Smooth muscle cell (in vitro differentiated cells): ENCODE data around the gene KIAA0040. TPM values are rescaled to one million over a fixed set of nuclear protein-coding genes. Genes with fewer than 3 reads are reported as not detected.

Experiments used
- DNase-seq: peaks from one replicate; lab custom pipeline; 2025; ENCODE audit not compliant: unreplicated experiment; lab: John Stamatoyannopoulos, UW
- H2AFZ ChIP-seq: fragments of 200-600 bp; sonication (generic); 2 replicates; pipeline ENCODE4 v1.6.0; 2016; ENCODE audit warnings: antibody characterized with exemption, low read depth, mild to moderate bottlenecking
- H3F3A ChIP-seq: fragments of 200-600 bp; sonication (generic); 2 replicates; pipeline ENCODE4 v1.6.0; 2017; ENCODE audit warnings: antibody characterized with exemption, low read depth
- H3K27ac ChIP-seq: fragments of 200-600 bp; sonication (generic); 2 replicates; pipeline ENCODE4 v1.5.1; 2016; ENCODE audit warnings: low read depth, mild to moderate bottlenecking
- H3K27me3 ChIP-seq: fragments of 200-600 bp; sonication (generic); 2 replicates; pipeline ENCODE4 v1.6.1; 2016; ENCODE audit warnings: low read depth, mild to moderate bottlenecking
- H3K36me3 ChIP-seq: fragments of 200-600 bp; sonication (generic); 2 replicates; pipeline ENCODE4 v1.5.1; 2016; ENCODE audit warnings: low read depth
- H3K4me1 ChIP-seq: fragments of 200-600 bp; sonication (generic); 2 replicates; pipeline ENCODE4 v1.5.1; 2016; ENCODE audit warnings: low read depth
- H3K4me2 ChIP-seq: fragments of 200-600 bp; sonication (generic); 2 replicates; pipeline ENCODE4 v1.6.0; 2016; ENCODE audit warnings: mild to moderate bottlenecking
- H3K4me3 ChIP-seq: fragments of 200-600 bp; sonication (generic); 2 replicates; pipeline ENCODE4 v1.5.1; 2016; ENCODE audit warnings: mild to moderate bottlenecking
- H3K79me2 ChIP-seq: fragments of 200-600 bp; sonication (generic); 2 replicates; pipeline ENCODE4 v1.6.0; 2016; ENCODE audit warnings: low read depth, mild to moderate bottlenecking
- H3K9ac ChIP-seq: fragments of 200-600 bp; sonication (generic); 2 replicates; pipeline ENCODE4 v1.6.0; 2016; ENCODE audit warnings: low read depth
- H3K9me3 ChIP-seq: fragments of 200-600 bp; sonication (generic); replicated peaks from 2 replicates; pipeline ENCODE4 v1.5.1; 2016; ENCODE audit warnings: low read depth
- H4K20me1 ChIP-seq: fragments of 200-600 bp; sonication (generic); 2 replicates; pipeline ENCODE4 v1.6.0; 2016; ENCODE audit warnings: low read depth
- WGBS: methylation state at CpG from one replicate; pipeline ENCODE4 v1.1.7; 2016; ENCODE audit warnings: low lambda C conversion rate; 5-methylcytosine and 5-hydroxymethylcytosine counted together
- polyA plus RNA-seq: library from polyadenylated mRNA; unstranded; fragments of >200 nt; fragmentation: Nextera tagmentation; extraction: Ambion mirVana; gene quantifications from 2 replicates; pipeline ENCODE4 v1.2.1, GENCODE V29; 2016
- total RNA-seq: library from RNA; depleted of rRNA; stranded (reverse); fragments of >200 nt; gene quantifications from 2 replicates; pipeline ENCODE4 v1.2.3, GENCODE V29; 2014
- TF ChIP-seq, protein P1 (sequence below): fragments of 200-600 bp; sonication (generic); IDR thresholded peaks from 2 replicates; pipeline ENCODE4 v1.5.1; 2017; ENCODE audit warnings: borderline replicate concordance, mild to moderate bottlenecking, antibody characterized with exemption; ENCODE audit not compliant: insufficient read depth, poor library complexity, severe bottlenecking

Gene KIAA0040
- total and polyA plus RNA-seq, 2 experiments from 2014 or later, result 3.8 to 8.9 TPM

- H3K27me3 ChIP-seq, result no peaks in the 10 kb centered on the region
- H3K36me3 ChIP-seq, result no peaks in the 10 kb centered on the region
- H4K20me1 ChIP-seq, result no peaks in the 10 kb centered on the region
- no peaks in the 10 kb centered on the region for H3F3A ChIP-seq
- H3K4me1 ChIP-seq, result no peaks in the 10 kb centered on the region
- 91% methylated on average over 9 of the region's 9 CpGs for WGBS
- no peak overlapping the region for H3K4me2 ChIP-seq
- H3K4me3 ChIP-seq, result no peak overlapping the region
- H3K27ac ChIP-seq, result no peak overlapping the region
- H3K9me3 ChIP-seq, result no peaks in the 10 kb centered on the region
- no peak overlapping the region for H3K9ac ChIP-seq
- H3K79me2 ChIP-seq, result no peaks in the 10 kb centered on the region
- TF ChIP-seq, protein P1, sequence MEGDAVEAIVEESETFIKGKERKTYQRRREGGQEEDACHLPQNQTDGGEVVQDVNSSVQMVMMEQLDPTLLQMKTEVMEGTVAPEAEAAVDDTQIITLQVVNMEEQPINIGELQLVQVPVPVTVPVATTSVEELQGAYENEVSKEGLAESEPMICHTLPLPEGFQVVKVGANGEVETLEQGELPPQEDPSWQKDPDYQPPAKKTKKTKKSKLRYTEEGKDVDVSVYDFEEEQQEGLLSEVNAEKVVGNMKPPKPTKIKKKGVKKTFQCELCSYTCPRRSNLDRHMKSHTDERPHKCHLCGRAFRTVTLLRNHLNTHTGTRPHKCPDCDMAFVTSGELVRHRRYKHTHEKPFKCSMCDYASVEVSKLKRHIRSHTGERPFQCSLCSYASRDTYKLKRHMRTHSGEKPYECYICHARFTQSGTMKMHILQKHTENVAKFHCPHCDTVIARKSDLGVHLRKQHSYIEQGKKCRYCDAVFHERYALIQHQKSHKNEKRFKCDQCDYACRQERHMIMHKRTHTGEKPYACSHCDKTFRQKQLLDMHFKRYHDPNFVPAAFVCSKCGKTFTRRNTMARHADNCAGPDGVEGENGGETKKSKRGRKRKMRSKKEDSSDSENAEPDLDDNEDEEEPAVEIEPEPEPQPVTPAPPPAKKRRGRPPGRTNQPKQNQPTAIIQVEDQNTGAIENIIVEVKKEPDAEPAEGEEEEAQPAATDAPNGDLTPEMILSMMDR, result no peak
- no peak overlapping the region for H2AFZ ChIP-seq
- no peak for DNase-seq
These were observed 21.3 kb downstream of the KIAA0040 start for GRCh38 chr1:175171036-175171913.

GRCh38 chr1:175169286-175170018 lies 23.1 kb downstream of the KIAA0040 start:
- no peak for DNase-seq

GRCh38 chr1:175168782-175169181 lies 23.8 kb downstream of the KIAA0040 start:
- no peaks in the 10 kb centered on the region for H3K79me2 ChIP-seq
- H3K4me1 ChIP-seq, result no peaks in the 10 kb centered on the region
- no peaks in the 10 kb centered on the region for H4K20me1 ChIP-seq
- no peak overlapping the region for H3K4me2 ChIP-seq
- WGBS, result 93% methylated on average over 4 of the region's 4 CpGs
- no peak for DNase-seq
- no peaks in the 10 kb centered on the region for H3F3A ChIP-seq
- H3K9me3 ChIP-seq, result no peaks in the 10 kb centered on the region
- H3K9ac ChIP-seq, result no peak overlapping the region
- no peaks in the 10 kb centered on the region for H3K27me3 ChIP-seq
- no peak overlapping the region for H3K27ac ChIP-seq
- no peaks in the 10 kb centered on the region for H3K36me3 ChIP-seq
- no peak overlapping the region for H3K4me3 ChIP-seq
- TF ChIP-seq, protein P1, result no peak
- H2AFZ ChIP-seq, result no peak overlapping the region

More at GRCh38 chr1:175169286-175170018, 23.1 kb downstream of the KIAA0040 start:
- Histone ChIP-seq H2AFZ (no peak overlapping the region), H3K9me3 (no peaks in the 10 kb centered on the region), H3K4me1 (no peaks in the 10 kb centered on the region), H4K20me1 (no peaks in the 10 kb centered on the region), H3F3A (no peaks in the 10 kb centered on the region), H3K27me3 (no peaks in the 10 kb centered on the region), H3K4me2 (no peak overlapping the region), H3K9ac (no peak overlapping the region), H3K27ac (no peak overlapping the region), H3K36me3 (no peaks in the 10 kb centered on the region), H3K4me3 (no peak overlapping the region), H3K79me2 (no peaks in the 10 kb centered on the region)
- 83% methylated on average over 6 of the region's 6 CpGs for WGBS
- TF ChIP-seq, protein P1, result no peak
